GM21515 (cell line): ENCODE results near the gene ATXN1.
"Not testable (repeated sequence)": the region's sequence is repeated elsewhere in the genome, so short reads cannot be mapped to it uniquely, and the experiment has no call there.

Source experiments
- ATAC-seq: cut with Tn5 transposase; IDR thresholded peaks from one replicate; pipeline ENCODE4 v1.9.1; 2021; ENCODE audit not compliant: unreplicated experiment

Gene ATXN1

DNA sequence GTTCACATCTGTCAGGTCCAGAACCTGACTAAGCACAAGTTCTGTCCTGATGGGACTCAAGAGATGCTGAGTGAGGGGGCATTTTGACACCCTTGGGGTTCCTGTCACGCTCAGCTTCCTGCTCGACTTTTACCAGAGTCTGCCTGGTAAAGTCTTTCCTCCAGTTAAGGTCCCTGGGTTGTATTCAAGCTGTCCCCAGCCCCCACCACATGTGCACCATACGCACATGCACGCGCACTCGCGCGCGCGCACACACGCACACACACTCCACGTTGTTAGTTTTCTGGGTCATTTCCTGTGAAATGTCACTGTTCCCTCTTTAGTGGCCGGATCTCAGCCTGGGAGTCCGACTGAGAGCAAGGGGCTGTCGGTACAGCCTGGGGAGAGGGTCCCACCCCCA, 356.8 kb downstream of the ATXN1 start:
- no peak for ATAC-seq

DNA sequence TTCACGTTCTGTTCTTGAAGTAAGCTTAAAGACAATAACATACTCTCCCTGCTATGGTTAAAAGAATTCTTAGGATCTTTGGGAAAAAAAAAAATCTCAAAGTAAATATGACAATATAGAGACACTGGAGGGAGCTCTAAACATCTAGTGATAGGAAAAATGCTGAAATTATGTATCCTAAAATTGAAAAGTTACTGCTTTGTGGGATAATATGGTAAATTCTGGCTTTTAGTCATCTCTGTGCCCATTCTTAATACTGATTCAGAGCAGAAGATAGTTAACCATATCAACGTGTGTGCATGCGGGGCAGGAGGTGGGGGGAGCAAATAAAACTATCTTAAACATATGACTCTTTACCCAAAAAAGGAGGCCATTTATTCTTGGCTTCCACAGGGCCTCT, 357.4 kb downstream of the ATXN1 start:
- ATAC-seq = no peak

DNA sequence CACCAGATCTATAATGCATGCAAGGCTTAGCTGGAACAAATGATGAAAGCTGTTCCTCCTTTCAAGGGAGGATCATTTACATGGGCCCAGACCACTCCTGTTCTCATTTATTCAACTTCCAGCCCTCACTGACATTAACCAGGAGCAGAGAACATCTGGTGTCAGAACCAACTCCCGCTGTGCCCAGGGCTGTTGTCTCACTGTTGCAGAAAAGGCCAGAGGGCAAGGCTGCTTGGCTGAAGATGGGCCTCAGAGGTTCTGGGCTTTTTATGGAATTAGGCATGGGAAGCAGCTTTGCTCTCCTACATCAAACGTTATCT, 358.7 kb downstream of the ATXN1 start:
- no peak for ATAC-seq

DNA sequence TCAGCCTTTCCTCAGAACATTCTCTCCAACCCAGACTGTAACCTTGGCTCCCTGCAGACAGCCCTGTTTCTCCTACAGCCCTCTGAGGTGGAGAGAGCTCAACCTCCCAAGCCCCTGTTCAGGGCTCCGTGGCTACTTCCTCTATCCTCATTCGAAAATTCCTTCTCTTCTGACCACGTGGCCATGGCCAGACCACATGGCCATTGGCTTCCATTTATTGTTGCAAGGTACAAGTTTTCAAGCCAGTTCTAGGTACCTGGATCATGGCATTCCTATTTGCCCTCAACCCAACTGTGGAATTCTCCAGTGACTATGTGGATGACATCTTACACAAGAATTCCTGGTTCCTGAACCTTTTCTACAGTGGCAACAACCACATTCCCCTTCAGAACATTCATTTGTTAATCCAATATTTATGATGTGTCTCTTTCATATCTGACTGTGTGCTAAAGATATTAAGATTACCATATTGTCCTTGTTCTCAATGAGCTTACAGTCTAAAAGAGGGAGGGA, 361.0 kb downstream of the ATXN1 start:
- ATAC-seq = no peak

DNA sequence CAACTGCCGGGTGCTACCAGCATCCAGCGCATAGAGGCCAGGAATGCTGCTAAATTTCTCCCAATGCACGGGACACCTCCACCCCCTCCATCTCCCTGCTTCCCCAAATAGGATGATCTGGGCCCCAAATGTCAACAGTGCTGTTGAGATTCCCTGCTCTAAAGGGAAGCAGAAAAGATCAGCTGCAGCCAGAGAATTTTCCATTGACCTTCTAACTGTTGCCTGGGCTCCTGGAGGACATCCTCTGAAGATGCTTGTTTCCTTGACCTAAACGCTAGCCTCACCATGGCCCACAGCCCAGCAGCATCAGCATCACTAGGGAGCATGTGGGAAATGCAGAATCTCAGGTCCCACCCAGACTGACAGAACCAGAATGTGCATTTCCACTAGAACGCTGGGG, 361.6 kb downstream of the ATXN1 start:
- no peak for ATAC-seq

DNA sequence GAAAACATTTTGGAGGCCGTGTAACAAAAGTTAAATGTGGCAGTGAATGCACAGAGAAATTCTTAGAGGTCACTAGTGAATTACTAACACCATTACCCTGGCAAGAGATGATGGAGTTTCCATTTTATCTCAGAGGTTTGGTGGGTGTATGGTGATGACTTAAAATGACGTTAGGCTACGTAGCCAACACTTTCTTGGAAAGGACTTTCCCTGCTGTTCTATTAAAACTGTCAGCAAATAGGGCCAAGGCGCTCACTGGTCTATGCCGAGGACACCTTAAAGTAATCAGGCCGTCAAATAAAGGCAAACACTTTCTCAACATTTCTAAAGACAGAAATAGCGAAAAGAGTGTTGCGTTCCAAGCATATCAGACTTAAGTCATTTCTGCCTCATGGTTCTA, 362.1 kb downstream of the ATXN1 start:
- no peak for ATAC-seq

DNA sequence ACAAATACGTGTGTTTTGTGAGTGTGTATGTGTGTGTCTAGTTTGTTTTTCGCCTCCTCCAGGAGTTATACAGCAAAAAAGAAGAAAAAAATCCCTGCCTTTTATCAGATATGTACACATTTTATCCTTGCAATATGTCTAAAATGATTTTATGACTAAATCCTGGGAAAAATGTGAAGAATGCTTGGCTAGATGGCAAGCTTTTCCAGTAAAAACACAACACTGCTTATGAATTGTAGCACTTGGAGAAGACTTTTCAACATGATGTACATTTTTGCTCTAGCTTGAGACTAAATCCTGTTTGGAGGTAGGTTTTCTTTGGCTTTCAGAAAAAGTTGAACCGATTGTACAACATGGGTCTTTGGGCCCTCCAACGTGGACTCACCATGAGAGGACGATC, 362.7 kb downstream of the ATXN1 start:
- no peak for ATAC-seq

DNA sequence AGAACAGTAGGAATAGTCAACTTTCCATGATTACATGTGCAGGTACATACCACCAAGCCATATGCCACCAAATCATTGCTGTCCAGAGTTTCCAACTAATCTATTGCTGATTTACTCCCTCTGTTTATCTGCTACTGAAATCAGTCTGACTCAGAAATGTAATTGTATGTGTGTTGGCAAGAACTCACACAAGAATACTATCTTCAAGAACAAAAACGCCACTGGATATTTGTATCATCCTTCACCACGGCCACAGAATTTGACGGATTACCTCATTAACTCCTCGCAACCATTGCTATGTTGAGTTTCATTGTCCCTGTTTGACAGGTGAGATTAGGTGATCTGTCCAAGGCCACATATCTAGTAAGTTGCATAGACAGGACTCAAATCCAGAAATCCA, 363.6 kb downstream of the ATXN1 start:
- no peak for ATAC-seq

DNA sequence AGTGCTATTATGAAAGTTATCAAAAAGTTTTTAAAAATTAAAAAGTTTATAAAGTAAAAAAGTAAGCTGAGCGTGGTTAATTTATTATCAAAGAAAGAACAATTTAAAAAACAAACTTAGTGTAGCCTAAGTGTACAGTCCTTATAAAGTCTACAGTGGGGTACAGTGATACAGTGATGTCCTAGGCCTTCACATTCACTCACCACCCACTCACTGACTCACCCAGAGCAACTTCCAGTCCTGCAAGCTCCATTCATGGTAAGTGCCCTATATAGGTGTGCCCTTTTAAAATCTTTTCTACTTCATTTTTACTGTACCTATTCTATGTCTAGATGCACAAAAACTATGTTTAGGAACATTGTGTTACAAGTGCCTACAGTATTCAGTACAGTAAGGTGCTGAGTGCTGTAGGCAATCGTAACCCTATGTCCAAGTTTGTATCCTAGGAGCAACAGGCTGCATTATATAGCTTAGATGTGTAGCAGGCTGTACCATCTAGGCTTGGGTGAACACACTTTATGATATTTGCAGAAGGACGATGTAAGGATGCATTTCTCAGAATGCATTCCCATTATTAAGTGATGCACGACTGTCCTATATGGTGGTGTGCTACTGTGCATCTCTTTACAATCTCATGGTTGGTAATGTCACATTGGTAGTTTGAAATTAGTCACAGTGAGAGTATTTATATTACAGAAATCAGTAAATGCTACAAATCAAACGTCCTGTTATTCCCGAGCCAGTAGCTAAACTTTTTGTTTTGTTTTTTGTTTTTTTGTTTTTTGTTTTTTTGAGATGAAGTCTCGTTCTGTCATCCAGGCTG, 364.6 kb downstream of the ATXN1 start:
- no peak for ATAC-seq

DNA sequence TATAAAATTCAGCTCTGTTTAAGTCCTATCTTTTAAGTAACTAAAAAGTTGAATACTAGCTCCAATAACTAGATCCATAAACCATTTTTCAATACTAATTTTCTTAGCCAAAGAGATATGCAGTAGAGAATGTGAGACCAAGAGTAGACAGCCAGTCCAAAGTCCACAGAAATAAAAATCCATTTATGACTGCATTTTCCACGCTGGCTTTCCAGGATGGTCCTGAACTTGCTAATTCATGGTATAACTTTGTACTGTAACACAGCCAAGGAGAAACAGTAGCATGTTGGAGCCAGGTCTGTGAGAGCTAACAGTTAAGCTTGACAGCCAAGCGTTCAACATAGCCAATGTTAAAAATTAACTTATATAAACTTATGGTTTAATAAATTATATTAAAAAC, 366.6 kb downstream of the ATXN1 start:
- no peak for ATAC-seq

DNA sequence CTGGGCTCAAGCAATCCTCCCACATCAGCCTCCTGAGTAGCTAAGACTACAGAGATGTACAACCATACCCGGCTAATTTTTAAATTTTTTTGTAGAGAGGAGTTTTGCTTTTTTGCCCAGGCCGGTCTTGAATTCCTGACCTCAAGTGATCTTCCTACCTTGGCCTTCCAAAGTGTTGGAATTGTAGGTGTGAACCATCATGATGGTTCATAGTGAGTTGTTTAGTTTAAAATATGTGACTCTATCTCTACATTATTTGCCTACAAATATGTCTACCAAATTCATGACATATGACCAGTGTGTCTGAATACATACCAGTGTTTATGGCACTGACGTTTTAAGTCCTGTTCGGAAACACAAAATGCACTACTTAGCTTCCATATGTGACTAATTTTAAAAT, 367.9 kb downstream of the ATXN1 start:
- no peak for ATAC-seq

DNA sequence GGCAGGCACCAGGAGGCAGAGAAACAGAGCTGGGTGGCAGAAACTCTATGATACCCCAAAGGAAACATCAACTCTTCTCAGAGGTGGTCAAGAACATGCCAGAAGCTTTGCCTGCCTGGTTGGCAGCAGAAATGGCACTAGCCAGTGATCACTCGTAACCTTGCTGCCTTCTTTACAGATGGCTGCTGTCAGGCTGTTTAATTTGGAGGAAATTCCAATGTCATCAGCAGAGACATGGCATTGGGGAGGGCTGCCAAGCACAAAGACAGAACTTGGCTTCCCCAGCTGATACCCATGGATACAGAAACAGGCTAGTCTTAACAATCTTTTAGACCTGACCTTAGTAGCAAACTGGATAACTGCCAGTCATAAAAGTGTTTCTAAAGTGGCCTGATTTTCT, 369.2 kb downstream of the ATXN1 start:
- no peak for ATAC-seq

DNA sequence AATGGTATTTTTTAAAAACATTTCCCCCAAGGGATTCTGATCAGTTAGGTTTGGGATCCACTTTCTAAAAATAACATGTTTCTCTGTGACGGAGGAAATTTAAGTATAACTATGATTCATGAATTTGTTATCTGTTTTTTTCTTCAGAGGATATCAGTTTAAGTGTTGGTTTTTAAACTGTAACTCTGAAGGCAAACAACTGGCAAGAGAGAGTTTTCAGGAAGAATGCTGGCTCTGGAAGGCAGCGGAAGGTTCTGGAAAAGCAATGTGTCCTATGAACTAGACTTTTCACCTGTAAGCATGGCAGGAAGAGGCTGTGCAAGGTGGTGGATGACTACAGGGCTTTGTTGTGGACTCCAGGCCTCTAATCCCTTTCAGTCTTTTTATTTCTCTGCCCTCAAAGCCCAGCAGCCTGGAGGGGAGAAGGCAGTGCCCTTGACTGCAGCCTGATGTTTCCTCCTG, 369.8 kb downstream of the ATXN1 start:
- no peak for ATAC-seq

DNA sequence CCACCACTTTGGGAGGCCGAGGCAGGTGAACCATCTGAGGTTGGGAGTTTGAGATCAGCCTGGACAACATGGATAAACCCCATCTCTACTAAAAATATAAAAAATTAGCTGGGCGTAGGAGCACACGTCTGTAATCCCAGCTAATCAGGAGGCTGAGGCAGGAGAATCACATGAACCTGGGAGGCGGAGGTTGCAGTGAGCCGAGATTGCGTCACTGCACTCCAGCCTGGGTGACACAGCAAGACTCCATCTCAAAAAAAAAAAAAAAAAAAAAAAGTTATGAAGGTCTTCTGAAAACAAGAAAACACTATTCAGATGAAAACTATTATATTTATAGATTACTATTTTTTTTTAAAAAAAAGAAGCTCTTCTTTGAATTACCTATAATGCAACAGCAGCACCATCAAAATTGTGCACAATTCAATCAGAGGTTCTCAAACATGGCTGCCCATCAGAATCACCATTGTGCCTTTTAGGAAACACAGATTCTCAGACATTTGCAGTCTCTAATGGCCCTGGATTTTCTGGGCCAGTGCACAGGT, 370.3 kb downstream of the ATXN1 start:
- ATAC-seq = not testable (repeated sequence)

DNA sequence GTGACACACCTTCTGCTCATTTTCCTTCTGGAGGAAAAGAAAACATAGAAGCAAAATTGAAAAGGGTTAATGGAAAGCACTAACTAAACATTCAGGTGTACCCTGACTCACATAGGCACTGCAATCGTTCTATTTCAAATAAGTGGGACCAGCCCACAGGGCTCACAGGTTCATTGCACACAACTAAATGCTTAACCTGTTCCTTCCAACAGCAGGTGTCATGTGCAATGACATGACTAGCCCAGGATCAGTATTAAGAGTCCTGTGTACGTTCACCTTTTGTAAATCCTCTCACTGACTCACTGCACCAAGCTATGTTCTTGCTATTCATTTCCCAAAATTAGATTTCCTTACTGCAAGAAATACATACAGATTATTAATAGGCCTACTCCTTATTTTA, 371.6 kb downstream of the ATXN1 start:
- no peak for ATAC-seq

DNA sequence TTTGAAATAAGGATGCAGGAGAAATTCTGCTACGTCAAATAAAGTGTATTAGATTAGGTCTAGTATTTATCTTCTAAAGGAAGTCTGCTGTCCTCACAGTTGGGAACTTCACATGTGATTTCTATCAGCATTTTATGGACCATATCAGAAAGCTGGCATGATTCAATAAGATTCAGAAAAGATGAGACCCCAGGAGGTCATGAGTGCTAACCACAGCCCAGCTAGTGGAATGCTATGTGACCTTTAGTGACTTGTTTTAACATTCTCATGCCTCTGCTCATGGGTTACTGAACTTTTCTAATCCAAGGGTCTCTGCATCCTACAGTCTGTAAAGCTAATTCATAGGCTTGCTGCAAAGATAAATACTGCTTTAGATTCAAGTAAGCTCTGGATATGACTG, 372.8 kb downstream of the ATXN1 start:
- ATAC-seq = no peak

DNA sequence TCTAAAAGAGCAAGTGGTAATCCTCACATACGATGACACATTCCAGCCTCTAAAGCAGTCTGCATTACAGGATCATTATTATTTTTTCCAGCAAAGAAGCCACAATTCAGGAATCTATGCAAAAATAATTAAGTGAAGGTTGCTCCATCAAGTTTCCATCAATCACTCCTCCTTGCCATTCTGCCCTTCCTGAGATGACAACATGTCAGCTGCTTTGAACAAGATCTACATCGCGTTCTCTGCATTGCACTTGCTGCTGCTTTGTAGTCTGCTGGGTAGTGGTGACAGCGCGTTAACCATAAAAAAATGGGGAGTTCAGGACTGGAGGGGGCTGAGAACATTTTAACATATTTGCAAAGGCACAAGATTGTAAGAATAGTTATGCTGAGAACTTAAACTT, 375.2 kb downstream of the ATXN1 start:
- ATAC-seq = no peak

DNA sequence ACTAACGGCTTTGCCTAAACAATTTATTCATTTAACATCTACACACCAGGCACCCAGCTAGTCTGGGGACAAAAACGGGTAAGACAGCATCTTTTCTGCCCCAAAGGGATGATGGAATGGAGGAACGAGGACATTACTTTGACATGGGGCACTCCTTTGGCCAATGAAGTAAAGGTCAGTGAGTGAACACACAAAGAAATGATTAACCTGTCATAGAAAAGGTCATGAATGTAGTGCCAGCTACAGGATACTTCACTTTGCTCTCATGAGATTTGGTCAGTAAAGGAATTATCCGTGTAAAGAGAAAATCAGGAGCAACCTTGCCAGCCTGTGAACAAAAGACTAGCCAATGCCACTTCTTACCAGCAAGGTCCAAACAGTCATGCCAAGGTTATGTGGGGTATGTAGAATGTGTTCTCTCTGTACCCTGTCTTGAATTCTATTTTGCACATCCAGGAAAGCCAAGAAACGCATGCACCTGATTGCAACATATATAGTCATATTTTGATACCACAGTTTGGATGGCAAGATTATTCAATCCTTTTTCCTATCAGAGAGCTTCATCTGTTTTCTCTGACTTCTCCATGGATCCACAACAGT, 377.6 kb downstream of the ATXN1 start:
- no peak for ATAC-seq

DNA sequence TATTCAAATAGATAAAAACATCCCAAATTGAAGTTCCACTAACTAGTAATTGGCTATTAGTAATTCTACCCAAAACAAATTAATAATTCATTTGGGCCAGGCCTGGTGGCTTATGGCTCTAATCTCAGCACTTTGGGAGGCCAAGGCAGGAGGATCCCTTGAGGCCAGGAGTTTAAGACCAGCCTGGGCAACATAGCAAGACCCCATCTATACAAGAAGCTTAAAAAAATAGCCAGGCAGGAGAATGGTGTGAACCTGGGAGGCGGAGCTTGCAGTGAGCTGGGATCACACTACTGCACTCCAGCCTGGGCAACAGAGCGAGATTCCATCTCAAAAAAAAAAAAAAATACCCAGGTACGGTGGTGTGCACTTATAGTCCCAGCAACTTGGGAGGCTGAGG, 379.3 kb downstream of the ATXN1 start:
- not testable (repeated sequence) for ATAC-seq

DNA sequence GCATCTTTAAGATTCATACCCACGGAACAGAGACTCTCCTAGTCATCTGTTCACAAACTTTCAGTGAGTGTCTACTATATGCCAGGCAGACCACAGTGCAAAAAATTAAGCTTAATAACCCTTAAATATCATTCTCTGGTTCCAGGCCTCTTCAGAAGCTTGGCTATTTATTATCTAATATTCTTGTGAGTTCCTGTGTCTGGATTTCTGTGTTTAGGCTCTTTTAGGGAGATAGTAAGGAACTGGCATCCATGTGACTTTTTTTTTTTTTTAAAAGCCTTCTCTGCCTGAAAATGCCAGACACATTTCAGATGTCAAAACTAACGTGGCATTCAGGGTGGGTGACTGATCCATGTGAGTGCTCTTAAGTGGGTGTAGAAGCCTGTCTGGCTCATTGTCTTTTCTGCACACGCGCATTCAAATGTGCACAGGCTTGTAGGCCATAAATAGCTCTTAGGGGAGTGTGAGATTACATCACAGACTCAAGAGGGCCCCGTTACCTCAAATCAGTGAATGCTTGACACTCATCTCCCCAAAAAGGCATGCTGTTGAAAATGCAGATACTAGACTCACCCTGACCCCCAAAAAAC, 380.9 kb downstream of the ATXN1 start:
- ATAC-seq = no peak

DNA sequence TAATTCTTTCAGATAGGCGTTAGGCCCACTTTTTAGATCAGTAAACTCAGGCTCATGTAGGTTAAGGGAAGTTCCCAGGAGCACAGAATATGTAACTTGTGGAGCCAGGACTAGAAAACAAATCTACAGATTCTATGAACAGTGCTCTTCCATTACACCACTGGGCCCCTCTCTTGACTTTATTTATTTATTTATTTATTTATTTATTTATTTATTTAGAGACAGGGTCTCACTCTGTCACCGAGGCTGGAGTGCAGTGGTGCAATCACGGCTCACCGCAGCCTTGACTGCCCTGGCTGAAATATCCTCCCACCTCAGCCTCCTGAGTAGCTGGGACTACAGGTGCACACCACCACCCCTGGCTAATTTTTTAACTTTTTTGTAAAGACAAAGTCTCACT, 382.9 kb downstream of the ATXN1 start:
- not testable (repeated sequence) for ATAC-seq

DNA sequence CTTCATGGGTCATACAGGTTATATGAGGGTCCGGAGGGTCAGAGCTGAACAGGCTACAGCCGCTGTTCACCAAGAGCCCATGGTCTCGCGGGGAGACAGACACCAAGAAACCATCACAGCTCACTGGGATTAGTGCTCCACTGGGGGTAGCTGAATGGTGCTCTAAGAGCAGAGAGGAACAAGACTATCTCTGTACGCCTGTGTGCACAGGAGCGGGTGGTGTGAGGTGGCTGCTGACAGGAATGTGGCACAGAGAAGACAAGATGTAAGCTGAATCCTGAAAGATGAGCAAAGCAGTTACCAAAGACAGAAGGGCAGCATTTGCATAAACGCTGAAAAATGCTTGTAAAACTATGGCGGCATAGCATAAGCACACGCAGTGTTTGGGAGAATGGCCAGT, 383.8 kb downstream of the ATXN1 start:
- ATAC-seq = no peak
